Activated CD8-positive, alpha-beta memory T cell treated with anti-CD3 and anti-CD28 coated beads for 24 hours (primary cell): ENCODE measurements around the gene TEDC2.
A peak's percentile ranks its signal among the peaks of the same experiment; 100 is the strongest.
"Not testable (repeated sequence)": the region's sequence is repeated elsewhere in the genome, so short reads cannot be mapped to it uniquely, and the experiment has no call there.

Experiments
- DNase-seq: peaks from one replicate; pipeline ENCODE4 v3.0.0-alpha.2; 2020

Gene TEDC2

GRCh38 chr16:2459647-2460390 lies at the start of gene TEDC2:
Gene TEDC2, plus strand, starts transcription at chr16:2460109. Its CDS starts 36 bp downstream, at chr16:2460145.
- peak; percentile 98 for DNase-seq

- no peak for DNase-seq
Observed at GRCh38 chr16:2415085-2415484, 44.8 kb upstream of the TEDC2 start.

- DNase-seq: no peak
Observed at GRCh38 chr16:2420035-2420434, 39.9 kb upstream of the TEDC2 start.

GRCh38 chr16:2422123-2422867 lies 37.6 kb upstream of the TEDC2 start:
- no peak for DNase-seq

GRCh38 chr16:2424061-2425007 lies 35.6 kb upstream of the TEDC2 start:
- DNase-seq: no peak

- DNase-seq: no peak
Observed at GRCh38 chr16:2425008-2425518, 34.8 kb upstream of the TEDC2 start.

- DNase-seq: no peak
Observed at GRCh38 chr16:2425825-2426430, 34.0 kb upstream of the TEDC2 start.

GRCh38 chr16:2426941-2427361 lies 33.0 kb upstream of the TEDC2 start:
- no peak for DNase-seq

- no peak for DNase-seq
Observed at GRCh38 chr16:2427526-2427925, 32.4 kb upstream of the TEDC2 start.

GRCh38 chr16:2428051-2428783 lies 31.7 kb upstream of the TEDC2 start:
- DNase-seq: no peak

- DNase-seq: no peak
Observed at GRCh38 chr16:2428784-2429033, 31.2 kb upstream of the TEDC2 start.

- peak; percentile 98 for DNase-seq
Observed at GRCh38 chr16:2429034-2429770, 30.7 kb upstream of the TEDC2 start, which contains the start of gene CCNF. Gene CCNF, plus strand, starts transcription at chr16:2429447. Its CDS starts 35 bp downstream, at chr16:2429482.

GRCh38 chr16:2429771-2430663 lies 29.9 kb upstream of the TEDC2 start:
- no peak for DNase-seq

GRCh38 chr16:2432286-2432685 lies 27.6 kb upstream of the TEDC2 start:
- DNase-seq: no peak

GRCh38 chr16:2432801-2433505 lies 27.0 kb upstream of the TEDC2 start:
- no peak for DNase-seq

GRCh38 chr16:2435236-2435635 lies 24.7 kb upstream of the TEDC2 start:
- not testable (repeated sequence) for DNase-seq

GRCh38 chr16:2436110-2436509 lies 23.8 kb upstream of the TEDC2 start:
- no peak for DNase-seq

GRCh38 chr16:2437032-2437790 lies 22.7 kb upstream of the TEDC2 start:
- no peak for DNase-seq

GRCh38 chr16:2438121-2438520 lies 21.8 kb upstream of the TEDC2 start:
- no peak for DNase-seq
